Amniotic epithelial cell (primary cell): Measurements from ENCODE around the gene DMRT2.

Experiments used
- DNase-seq: peaks from one replicate; pipeline ENCODE4 v3.0.0-alpha.2; 2010; ENCODE audit warnings: low read depth

DMRT2 gene

DNA sequence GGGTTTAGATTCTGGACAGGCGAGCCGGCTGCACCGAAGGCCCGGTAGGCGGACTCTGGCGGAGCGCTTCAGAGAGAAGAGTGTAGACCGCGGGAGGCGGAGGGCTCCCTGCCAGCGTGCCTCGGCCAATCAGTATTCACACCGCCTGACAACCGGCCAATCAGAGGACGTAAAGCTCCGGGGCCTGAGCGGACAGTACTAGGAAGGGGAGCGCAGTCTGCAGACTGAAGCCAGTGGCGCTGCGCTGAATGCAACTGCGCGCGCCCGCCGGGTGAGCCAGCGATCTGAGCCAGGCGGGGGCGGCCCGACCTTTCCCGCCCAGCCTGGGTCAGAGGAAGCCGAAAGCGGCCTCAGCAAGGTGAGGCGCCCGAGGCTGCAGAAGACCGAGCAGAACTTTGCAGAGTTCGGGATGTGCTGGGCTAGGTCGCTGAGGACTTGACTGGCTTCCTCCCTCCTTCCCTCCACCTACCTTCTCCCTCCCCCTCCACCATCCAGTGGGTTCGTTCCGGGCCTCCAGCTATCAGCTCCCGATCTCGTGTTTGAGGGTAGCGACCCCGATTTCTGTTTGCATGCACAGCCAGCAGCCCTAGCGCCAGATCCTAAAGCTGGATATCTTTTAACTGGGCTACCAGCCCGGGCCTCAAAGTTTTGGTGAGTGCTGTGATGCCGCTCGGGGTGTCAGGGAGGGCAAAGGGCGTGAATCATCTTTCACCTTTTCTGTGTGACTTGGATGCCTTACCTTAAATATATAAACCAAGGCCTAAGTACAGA is at the start of gene DMRT2:
DMRT2 (plus strand) TSS at position 233 of the 771 bp plus-strand sequence. CDS start 1,257 bp downstream, outside the sequence.
- DNase-seq, result peak; percentile 48

DNA sequence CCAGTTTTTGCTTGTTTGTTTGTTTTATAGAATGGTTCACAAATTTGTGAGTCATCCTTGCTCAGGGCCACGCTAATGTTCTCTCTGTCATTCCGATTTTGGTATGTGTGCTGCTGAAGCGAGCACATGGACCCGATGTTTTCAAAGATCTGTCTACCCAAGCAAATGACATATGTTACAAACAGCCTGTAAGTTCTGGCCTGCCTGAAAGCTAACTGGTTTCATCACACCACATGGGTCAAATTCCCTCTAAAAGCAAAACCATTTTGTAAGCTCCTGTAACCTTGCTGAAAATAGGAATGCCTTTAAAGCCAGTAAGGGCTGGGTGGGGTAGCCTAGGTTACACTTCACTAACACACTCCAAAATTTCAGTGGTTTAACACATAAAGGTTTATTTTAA is 48.3 kb upstream of the DMRT2 start:
- no peak for DNase-seq

DNA sequence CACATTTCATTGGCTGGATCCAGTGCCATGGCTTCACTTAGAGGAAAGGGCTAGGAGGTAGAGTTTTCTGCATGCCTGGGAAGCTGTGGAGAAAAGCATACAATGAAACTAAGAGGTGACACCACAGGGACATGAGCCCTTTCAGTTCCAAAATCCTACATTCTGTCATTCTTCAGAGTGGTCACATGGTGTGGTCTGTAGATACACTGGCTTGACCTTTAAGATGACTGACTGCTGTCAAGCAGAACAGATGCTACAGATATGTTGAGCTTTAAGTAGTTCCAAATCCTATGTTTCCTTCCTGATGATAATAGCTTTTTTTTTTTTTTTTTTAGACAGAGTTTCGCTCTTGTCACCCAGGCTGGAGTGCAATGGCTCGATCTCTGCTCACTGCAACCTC is 47.5 kb upstream of the DMRT2 start:
- DNase-seq, result no peak

DNA sequence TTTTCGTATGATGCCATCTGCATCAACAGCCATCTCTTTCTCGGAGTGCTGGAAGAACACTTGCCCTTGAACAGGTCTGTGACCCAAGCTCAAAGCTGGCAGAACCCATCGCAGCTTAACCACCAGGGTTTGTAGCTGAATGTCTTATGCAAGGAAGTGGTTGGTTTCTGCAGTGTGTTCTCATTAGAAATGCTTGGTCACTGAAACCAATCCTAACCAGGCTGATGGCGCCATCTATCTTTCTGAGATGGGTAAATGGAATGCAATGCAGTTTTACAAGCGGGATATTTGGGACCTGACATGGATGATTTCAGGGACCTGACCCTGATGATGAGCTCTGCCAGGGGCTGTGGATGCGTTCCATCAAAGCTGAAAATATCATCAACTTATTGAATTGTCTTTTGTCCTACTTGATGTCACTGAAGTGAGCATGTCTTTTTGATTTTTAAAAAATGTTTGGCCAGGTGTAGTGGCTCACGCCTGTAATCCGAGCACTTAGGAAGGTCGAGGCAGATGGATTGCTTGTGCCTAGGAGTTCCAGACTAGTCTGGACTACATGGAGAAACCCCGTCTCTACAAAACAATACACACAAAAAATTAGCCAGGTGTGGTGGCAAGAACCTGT is 45.0 kb upstream of the DMRT2 start:
- DNase-seq, result peak; percentile 38

DNA sequence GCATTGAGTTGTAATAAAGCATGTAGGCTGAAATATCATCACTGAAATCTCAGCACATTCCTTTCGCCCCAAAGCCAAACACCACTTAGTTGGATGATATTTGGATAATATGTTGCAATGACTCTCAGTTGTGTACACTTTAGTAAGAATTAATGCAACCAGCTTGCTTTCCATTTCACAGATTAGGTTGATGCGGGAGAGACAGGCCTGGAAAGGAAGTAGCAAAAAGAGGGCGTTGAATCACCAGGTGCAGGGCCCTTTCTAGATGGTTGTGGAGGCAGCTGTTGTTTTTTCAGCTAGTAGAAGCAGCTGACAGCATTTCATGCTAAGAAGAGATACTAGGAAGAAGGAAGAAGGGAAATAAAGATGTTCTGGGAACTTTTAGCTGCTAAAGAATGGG is 42.8 kb upstream of the DMRT2 start:
- no peak for DNase-seq

DNA sequence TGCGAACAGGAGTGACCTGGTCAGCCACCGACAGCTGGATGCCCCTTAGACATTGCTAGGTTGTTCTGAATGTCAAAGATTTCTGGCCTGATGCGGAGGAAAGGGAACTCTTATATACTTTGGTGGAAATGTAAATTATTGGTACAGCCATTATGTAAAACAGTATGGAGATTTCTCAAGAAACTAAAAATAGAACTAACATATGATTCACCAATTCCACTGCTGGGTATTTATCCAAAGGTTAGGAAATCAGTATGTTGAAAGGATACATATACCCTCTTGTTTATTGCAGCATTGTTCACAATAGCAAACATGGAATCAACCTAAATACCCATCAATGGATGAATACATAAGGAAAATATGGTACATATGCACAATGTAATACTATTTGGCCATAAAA is 41.9 kb upstream of the DMRT2 start:
- DNase-seq, result peak; percentile 15

DNA sequence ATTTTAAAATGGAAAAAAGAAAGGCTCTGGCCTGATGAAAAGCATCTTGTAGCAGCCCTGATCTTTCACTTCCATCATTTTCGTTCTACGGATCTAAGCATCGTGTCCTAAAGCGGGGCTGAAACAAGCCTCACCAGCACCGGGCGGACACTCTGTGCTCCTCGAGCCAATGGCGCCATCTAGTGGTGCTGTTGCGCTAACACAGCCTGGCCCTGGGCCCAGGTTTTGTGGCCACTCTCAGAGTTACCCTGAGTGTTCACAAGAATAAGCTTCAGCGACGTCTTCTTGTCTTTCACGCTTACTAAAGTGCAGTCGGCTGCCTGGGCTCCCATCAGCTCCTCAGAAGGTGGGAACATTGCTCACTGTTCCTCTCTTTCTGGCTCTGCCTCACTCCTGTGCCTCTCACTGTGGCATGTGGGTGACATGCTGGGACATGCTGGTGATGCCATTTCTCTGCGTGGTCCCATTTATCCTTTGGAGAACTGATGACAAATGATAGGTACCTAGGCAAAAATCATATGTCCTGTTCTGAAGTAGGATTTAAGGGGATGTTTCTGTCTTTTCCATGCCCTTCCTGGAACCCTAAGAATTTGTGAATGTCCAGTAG is 41.0 kb upstream of the DMRT2 start:
- peak; percentile 52 for DNase-seq

DNA sequence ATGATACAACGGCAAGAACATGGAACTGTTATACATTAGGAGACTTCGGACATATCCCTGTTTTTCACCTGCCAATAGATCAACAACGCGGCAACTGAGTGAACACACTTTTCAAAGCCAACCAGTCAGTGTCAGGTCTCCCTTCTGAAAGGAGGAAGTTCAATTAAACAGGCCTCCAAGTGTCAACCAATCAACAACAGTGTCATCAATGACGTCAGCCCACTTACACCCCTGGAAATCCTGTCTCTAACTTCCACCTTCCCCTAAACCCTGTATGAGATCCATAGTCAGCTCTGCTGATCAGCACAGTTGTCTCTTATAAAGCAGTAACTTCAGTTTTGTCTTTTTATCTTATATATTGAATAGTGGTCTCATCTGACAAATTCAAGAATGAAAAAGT is 37.1 kb upstream of the DMRT2 start:
- DNase-seq, result no peak

DNA sequence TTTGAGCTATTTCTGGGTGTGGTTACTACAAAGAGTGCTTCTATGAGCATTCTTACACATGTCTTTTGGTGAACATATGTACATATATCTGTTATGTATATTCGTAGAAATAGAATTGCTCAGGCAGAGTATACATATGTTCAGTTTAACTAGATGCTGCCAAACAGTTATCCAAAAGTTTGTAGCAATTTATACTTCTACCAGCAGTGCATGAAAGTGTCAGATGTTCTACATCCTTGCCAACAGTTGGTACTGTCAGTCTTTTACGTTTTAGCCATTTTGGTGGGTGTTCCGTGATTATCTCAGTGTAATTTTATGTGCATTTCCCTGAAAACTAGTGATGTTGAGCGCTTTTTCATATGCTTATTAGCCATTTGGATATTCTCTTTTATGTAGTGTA is 35.9 kb upstream of the DMRT2 start:
- no peak for DNase-seq

DNA sequence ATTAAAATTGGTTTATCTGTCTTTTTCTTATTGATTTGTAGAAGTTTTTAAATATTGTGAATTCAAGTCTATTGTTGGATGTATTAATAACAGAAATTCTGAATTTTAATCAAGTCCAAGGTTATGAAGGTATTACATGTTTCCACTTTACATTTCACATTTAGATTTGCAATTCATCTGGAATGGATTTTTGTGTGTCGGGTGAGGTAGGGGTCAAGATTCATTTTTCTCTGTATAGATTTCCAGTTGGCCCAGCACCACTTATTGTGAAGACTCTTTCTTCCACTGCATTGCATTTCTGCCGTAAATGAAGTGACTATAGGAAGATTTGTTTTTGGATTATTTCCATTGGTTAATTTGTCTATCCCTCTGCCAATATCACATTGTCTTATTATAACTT is 35.5 kb upstream of the DMRT2 start:
- no peak for DNase-seq

DNA sequence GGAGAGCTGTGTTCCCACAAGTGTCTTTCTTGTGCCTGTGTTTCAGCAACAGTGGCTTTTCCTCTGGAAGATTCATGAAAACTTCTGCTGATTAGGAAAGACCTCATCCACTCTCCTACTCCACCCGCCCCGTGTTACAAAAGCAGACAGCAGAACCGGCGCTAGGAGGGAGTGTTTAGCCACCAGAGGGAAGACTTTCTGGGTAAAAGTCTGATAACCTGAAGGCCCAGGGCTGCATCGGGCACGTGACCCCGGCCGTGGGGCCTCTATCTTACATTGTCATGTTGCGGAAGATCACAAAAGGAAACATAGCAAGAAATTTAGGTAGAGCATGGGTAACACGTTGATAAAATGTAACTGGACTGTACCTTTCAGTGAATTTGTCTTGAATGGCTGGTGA is 32.0 kb upstream of the DMRT2 start:
- no peak for DNase-seq

DNA sequence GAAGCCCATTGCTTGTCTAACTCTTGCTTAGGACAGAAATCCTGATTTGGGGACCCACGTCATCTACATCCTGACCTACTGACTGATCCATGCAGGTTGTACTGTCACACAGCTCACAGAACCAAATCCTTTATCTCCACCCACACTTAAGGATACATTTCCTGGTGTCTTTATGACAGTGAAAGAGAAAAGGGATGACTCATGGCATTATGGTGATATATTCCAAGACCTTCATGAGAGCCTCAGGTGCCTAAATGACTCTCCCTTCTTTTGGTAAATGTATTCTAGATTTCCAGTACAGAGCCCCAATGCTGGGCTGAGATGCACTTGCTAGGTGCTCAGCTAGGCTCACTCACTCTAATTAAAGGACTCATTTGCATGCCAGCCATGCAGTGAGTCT is 26.0 kb upstream of the DMRT2 start:
- no peak for DNase-seq

DNA sequence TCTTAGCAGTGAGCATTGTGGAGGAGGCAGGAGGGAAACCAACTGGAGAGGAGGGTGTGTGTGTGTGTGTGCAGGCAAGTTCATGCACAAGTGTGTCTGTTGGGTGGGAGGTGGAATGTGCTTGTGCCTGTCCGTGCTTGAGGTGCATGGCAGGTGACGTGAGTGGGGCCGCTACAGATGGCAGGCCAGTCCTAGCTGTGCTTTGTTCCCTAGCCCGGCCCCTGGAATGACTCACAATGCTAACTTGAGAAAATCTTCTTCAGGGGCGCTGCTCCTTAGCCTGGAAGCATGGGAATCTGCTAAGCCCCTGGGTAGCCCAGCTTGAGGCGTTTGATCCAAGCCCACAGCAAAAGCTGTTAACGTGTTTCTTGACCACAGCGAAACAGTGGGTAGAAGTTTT is 25.0 kb upstream of the DMRT2 start:
- DNase-seq, result no peak

DNA sequence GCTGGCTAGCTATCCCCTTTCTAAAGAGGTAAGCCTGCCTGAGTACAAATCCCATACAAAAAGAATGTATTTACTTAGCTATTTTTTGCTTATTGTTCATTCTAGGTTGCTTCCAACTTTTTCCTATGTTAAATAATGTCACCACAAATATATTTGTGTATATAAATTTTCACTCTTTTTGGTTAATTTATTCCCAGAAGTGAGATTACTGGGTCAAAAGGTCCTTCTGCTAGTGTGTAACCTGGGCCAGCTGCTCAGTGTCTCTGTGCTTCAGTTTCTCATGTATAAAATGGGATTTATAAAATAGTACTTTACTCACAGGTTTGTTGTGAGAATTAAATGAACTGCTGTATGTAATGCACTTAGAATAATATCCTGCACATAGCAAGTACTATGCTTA is 23.9 kb upstream of the DMRT2 start:
- no peak for DNase-seq

DNA sequence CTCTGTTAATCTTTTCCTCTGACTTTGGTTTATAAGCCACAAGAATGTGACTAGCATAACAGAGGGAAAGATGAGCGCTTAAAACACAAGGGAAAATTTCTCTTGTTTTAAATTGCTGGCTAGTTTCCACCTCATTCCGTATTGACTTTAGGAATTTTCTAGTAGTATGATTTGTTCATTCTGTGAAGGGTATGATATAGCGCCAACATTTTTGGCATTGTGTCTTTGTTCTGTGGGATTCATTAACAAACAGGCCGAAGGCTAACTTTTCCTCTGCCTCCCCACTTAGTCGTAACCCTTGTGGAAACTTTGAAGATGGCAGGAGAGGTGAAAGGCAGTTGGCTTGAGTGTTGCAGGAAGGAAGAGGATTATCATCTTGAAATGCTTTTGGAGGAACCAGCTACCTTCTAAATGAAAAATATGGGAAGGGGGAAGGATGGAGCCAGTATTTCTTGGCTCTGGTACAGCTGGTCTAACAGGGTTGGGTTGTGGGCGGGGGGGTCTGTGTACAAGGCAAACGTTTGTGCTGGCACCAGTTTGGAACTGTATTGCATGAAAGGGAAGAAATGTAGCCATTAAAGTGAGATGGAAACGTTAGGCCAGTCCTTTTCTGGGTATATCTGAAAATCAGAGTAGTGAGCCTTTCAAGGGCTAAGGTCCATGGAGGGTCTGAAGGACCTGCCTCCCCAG is 21.5 kb upstream of the DMRT2 start:
- DNase-seq, result no peak

DNA sequence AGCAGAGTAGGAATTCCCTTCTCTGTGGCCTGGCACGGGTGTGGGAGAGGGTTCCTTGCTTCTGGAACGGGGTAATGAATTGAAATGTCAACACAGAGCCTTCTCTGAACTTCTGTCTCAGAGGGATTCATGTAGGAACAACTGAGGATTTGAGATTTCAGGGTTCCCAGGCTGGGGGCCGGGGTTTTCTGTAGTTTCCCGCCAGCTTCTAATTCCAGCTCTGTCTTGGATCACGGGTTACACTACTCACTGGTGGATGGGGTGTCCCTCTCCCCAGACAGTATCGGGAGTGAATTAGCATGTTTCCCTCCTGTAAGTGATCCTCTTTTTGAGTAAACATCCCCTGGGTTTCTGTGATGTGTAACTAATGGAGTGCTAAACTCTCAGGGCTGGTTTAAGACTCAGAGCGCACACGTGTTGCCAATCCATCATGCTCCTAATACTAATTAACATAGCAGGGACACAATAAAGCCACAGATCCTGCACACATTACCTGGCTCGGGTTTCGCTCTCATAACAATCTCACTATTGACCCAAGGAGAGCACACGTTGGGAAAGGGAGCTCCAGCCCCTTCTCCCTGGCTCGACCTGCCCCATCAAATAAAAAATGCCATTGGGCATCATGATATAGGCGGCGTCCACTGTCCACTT is 18.1 kb upstream of the DMRT2 start:
- DNase-seq, result no peak

DNA sequence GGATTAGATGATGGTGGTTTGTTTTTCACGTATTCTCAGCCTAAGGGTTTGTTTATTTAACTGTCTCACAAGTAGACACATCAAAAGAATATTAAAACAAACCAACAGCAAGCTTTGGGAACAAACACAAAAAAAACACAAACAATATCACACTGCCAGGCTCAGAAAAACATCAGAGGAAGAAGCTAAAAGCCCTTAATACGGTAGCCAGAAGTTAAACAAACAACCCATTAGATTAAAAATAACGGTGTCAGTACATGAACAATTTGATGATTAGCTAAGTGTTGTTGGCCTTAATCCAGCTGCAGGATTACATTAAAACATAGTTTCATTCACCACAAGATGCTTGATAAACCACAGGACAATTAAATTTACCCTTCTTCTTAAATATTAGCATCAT is 15.9 kb upstream of the DMRT2 start:
- DNase-seq, result no peak

DNA sequence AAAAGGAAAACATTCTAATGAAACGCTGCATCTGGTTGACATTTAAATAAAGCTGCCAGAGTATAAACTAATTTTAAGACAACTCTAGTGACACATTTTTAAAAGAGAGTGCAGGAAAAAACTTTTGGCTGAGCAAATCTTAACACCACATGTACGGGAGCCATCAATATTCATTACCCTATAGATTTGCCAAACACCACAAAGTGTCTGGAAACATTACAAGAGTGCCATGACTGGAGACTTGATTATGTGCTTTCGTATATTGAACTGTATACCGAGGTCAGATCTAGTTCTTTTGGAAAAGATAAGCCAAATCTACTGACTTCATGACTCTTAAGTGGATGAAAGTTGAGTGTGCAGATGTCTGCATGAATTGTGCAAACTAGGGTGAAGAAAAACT is 10.6 kb upstream of the DMRT2 start:
- DNase-seq, result no peak

DNA sequence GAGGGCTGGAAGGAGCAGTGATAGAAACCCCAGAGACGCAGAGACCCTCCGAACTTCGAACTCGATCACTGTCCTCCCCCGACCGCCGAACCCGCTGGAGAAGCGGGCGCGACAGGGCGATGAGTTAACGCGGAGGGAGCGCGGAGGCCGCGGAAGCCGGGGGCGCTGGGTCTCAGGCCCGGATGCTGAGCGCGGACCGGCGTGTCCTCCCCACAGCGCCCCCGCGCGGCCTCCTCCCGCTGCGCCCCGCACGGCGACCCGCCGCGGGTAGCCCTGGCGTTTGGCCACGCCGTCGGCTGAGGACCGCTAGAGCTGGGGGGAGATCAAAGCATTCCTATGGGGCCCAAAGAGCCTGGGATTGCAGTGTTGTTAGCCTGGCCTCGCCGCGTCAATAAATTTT is 7.7 kb upstream of the DMRT2 start:
- no peak for DNase-seq

DNA sequence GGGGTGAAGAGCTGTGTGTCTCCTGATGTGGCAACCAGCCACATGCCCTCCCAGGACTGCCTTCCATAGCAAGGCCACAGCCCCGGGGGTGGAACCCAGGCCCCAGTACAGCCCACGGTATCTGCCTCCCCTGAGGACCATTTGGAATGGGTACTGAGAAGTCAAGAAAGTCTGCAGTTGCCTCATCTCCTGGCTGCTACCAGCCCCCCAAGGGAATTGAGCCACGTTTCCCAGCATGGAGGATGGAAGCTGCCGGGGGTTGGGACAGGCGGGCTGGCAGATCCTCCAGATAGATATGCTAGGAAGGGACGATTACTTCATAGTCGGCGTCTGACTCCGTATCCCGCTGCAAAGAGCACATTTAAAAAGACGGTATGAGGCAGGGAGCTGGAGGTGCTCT is 5.5 kb upstream of the DMRT2 start:
- no peak for DNase-seq

DNA sequence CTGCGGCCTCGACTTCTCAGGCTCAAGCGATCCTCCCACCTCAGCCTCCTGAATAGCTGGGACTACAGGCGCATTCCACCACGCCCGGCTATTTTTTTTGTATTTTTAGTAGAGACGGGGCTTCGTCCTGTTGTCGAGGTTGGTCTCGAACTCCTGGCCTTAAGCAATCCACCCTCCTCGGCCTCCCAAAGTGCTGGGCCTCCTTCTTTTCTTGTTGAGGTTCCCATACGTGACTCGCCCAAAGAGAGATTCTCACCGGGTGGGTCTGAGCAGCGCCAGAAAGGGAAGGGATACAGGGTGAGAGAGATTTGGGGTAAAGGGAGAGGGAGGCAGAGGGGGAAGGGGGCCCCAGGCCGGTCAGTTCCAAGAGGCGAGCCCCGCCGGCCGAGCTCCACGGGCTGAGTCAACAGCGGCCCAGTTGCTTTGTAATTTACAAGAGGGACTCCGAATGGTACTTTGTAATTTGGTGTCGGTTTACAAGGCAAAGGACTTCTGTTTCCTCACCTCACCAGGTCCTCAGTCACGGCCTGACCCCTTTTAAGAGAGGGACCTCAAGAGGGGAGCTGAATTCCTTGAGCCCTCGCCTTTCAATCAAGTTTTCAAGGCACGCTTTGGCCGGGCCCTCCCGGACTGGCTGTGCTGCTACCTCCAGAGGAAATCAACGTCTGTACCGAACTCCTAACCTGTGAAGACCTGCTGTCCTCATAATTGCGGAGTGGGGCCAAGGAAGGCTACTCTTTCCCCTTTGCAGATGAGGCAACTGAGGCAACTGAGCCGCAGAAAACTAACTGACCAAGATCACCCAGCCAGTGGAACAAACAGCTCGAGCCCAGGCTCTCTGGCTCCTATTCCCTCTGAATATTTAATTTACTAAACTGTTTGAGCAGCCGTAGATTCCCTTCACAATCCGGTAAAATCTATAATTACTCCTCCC is 3.3 kb upstream of the DMRT2 start:
- no peak for DNase-seq
